ENCODE results near the gene SYT12. TPM values are rescaled to one million over a fixed set of nuclear protein-coding genes. Genes with fewer than 3 reads are reported as not detected.

The SYT12 gene
- total RNA-seq, 1 experiment from 2014 or later, result 4.3 TPM

- Histone ChIP-seq H4K20me1 (ENCODE audit: insufficient read depth) (no peaks in the 10 kb centered on the region), H3K4me2 (ENCODE audit: low read length) (no peak overlapping the region), H3K79me2 (ENCODE audit: insufficient read depth, low read length) (no peaks in the 10 kb centered on the region), H3K9me3 (ENCODE audit: control insufficient read depth in 1 of 2, insufficient read depth in 1 of 2, low read depth in 1 of 2, low read length in 2 of 2) (no peaks in the 10 kb centered on the region), H3K4me1 (ENCODE audit: control insufficient read depth in 1 of 2, insufficient read depth in 2 of 2, low read length in 2 of 2) (peaks cover 3 to 4% of the 10 kb centered on the region in 2 experiments; a peak in 2 of 4 replicates), H3K27me3 (ENCODE audit: insufficient read depth, low read length) (no peaks in the 10 kb centered on the region), H3K9ac (ENCODE audit: low read length) (no peak overlapping the region), H3K27ac (ENCODE audit: low read depth, low read length) (no peak overlapping the region), H3K36me3 (ENCODE audit: control insufficient read depth in 1 of 2, insufficient read depth in 2 of 2, low read length in 2 of 2) (no peaks in the 10 kb centered on the region), H3K9me2 (ENCODE audit: insufficient read depth) (no peaks in the 10 kb centered on the region), H3K4me3 (replicated peaks in 1 of 2; ENCODE audit: low read depth in 1 of 2, low read length in 2 of 2) (no peak overlapping the region), H2AFZ (ENCODE audit: low read depth, low read length, poor library complexity, severe bottlenecking) (no peak overlapping the region)
- TF ChIP-seq CEBPB (IDR thresholded peaks at IDR 0.05; ENCODE audit: low read depth) (no peak), SRF (IDR thresholded peaks at IDR 0.05; ENCODE audit: low read depth) (no peak), FOSL1 (IDR thresholded peaks at IDR 0.05; ENCODE audit: low read depth) (no peak), RAD21 (IDR thresholded peaks at IDR 0.05; ENCODE audit: low read depth) (no peak), SP1 (IDR thresholded peaks at IDR 0.05; ENCODE audit: low read depth) (no peak), EGR1 (IDR thresholded peaks at IDR 0.05; ENCODE audit: low read depth) (no peak), ZFX (IDR thresholded peaks at IDR 0.05) (no peak), POLR2AphosphoS5 (IDR thresholded peaks at IDR 0.05; ENCODE audit: low read depth, low read length) (no peak), TCF7L2 (IDR thresholded peaks at IDR 0.05; ENCODE audit: borderline replicate concordance, extremely low read depth, insufficient read depth, insufficient read length) (no peak), YY1 (IDR thresholded peaks at IDR 0.05; ENCODE audit: extremely low read depth, insufficient replicate concordance, low read depth, low read length) (no peak), CTCF (IDR thresholded peaks at IDR 0.05 in 2 of 3, conservative IDR thresholded peaks at IDR 0.05 in 1 of 3; ENCODE audit: borderline replicate concordance in 1 of 3, insufficient read depth in 1 of 3, low read depth in 2 of 3, low read length in 2 of 3) (no peak), JUND (IDR thresholded peaks at IDR 0.05) (no peak), ELF1 (IDR thresholded peaks at IDR 0.05; ENCODE audit: borderline replicate concordance, low read depth) (no peak), SIN3A (IDR thresholded peaks at IDR 0.05; ENCODE audit: low read depth) (no peak), POLR2A (IDR thresholded peaks at IDR 0.05; ENCODE audit: borderline replicate concordance, extremely low read depth, insufficient read depth, insufficient read length) (no peak)
- no TSS peak for BruUV-seq (replicated peaks)
- ChIA-PET RAD21 (ENCODE audit: low non-redundant PET in 1 of 2, low total read pairs in 2 of 2, uncharacterized antibody in 2 of 2, unreplicated experiment in 2 of 2) (interaction anchor here in 1 of 2 experiments (1.1 kb wide), 1 partner anchor 25 kb away, joined by 5 read pairs; no protein-coding TSS in a partner anchor), POLR2A (no interaction called here), CTCF (interaction anchor here (1.4 kb wide), 1 partner anchor 25 kb away, joined by 4 read pairs; no protein-coding TSS in a partner anchor)
- intact Hi-C loops (cut with micrococcal nuclease), result no loop called here
- ATAC-seq, result no peak
- DNase-seq (ENCODE audit: low read depth, low spot score), result no peak
Measured at GRCh38 chr11:66996609-66997273, 26.2 kb upstream of the SYT12 start.
